Vagina (tissue), 2 donors: ENCODE data around the gene SPRYD3. TPM values are rescaled to one million over a fixed set of nuclear protein-coding genes. Genes with fewer than 3 reads are reported as not detected.
A peak's percentile ranks its signal among the peaks of the same experiment; 100 is the strongest.

Experiments used
- DNase-seq, 2 donors: peaks; one replicate each; pipeline ENCODE4 v3.0.0-alpha.2; 2017; ENCODE audit errors: extremely low spot score in 2 of 2
- H3K27ac ChIP-seq: fragments of 200-600 bp; sonication (generic); one replicate; pipeline ENCODE4 v1.5.1; 2019
- H3K27me3 ChIP-seq: fragments of 200-600 bp; sonication (generic); one replicate; pipeline ENCODE4 v1.5.1; 2019
- H3K36me3 ChIP-seq, 2 donors: fragments of 200-600 bp; sonication (generic); one replicate each; pipeline ENCODE4 v1.5.1; 2017 to 2019
- H3K4me1 ChIP-seq: fragments of 200-600 bp; sonication (generic); one replicate; pipeline ENCODE4 v1.5.1; 2019
- H3K4me3 ChIP-seq, 2 donors: fragments of 200-600 bp; sonication (generic); 1 replicate in 1 of 2; 2 replicates in 1 of 2; pipeline ENCODE4 v1.5.1; 2016 to 2019
- H3K9me3 ChIP-seq: fragments of 200-600 bp; sonication (generic); one replicate; pipeline ENCODE4 v1.5.1; 2019
- CTCF ChIP-seq, 3 experiments: fragments of 450-650 bp in 2 of 3; fragments of 200-600 bp in 1 of 3; sonication (generic) in 1 of 3; IDR thresholded peaks; one replicate each; pipeline ENCODE4 v1.5.1; 2017 to 2019; ENCODE audit warnings: antibody characterized with exemption in 3 of 3, mild to moderate bottlenecking in 2 of 3, moderate library complexity in 2 of 3
- POLR2A ChIP-seq, 2 donors: fragments of 450-650 bp; IDR thresholded peaks; one replicate each; pipeline ENCODE4 v1.6.1; 2017; ENCODE audit warnings: antibody characterized with exemption in 2 of 2, mild to moderate bottlenecking in 2 of 2, moderate library complexity in 2 of 2
- POLR2AphosphoS5 ChIP-seq, 2 donors: sonication (generic); formaldehyde crosslinking; IDR thresholded peaks; one replicate each; pipeline ENCODE4 v1.9.0; 2017; ENCODE audit warnings: antibody characterized with exemption in 2 of 2, mild to moderate bottlenecking in 2 of 2, low read depth in 1 of 2; ENCODE audit not compliant: insufficient read depth in 1 of 2
- intact Hi-C: fragments of 100-400 bp; cut with DNase I; formaldehyde crosslinking; loops from one replicate; pipeline ENCODE4 v1.15.1; 2023
- total RNA-seq: library from RNA; depleted of rRNA; stranded (reverse); fragments of >200 nt; gene quantifications from one replicate; pipeline ENCODE4 v1.2.3, GENCODE V29; 2016

Gene SPRYD3
- total RNA-seq, 1 donor from 2014 or later = 27.0 TPM

- H3K9me3 ChIP-seq = no peaks in the 10 kb centered on the region
- no peak overlapping the region for H3K27ac ChIP-seq
- H3K27me3 ChIP-seq = no peaks in the 10 kb centered on the region
- intact Hi-C loops = no loop called here
- peaks cover 28% of the 10 kb centered on the region for H3K4me1 ChIP-seq
- no peak overlapping the region for H3K4me3 ChIP-seq
- H3K36me3 ChIP-seq = peaks cover 0 to 14% of the 10 kb centered on the region in 2 donors
- DNase-seq = no peak
- TF ChIP-seq POLR2AphosphoS5 (IDR thresholded peaks at IDR 0.05; ENCODE audit: insufficient read depth in 1 of 2, low read depth in 1 of 2) (no peak), POLR2A (IDR thresholded peaks at IDR 0.05) (no peak), CTCF (IDR thresholded peaks at IDR 0.05) (no peak)
Measured at GRCh38 chr12:53103860-53104305, 24.7 kb upstream of the SPRYD3 start.

- Histone ChIP-seq H3K4me1 (peaks cover 35% of the 10 kb centered on the region), H3K9me3 (no peaks in the 10 kb centered on the region), H3K4me3 (no peak within 1 kb of the TSS), H3K36me3 (peaks cover 0 to 14% of the 10 kb centered on the region in 2 donors), H3K27ac (no peak within 1 kb of the TSS), H3K27me3 (no peaks in the 10 kb centered on the region)
- intact Hi-C loops = no loop called here
- no peak for DNase-seq
- no peak for TF ChIP-seq POLR2A (IDR thresholded peaks at IDR 0.05)
- no peak for TF ChIP-seq CTCF (IDR thresholded peaks at IDR 0.05)
- no peak for TF ChIP-seq POLR2AphosphoS5 (IDR thresholded peaks at IDR 0.05; ENCODE audit: insufficient read depth in 1 of 2, low read depth in 1 of 2)
Measured at GRCh38 chr12:53102883-53103807, 24.0 kb upstream of the SPRYD3 start, which contains the start of gene SOAT2. SOAT2 (plus strand) TSS chr12:53103486; CDS start chr12:53103578, 92 bp downstream.

GRCh38 chr12:53101931-53102781 lies 23.0 kb upstream of the SPRYD3 start:
- peaks cover 36% of the 10 kb centered on the region for H3K4me1 ChIP-seq
- intact Hi-C loops = no loop called here
- no peak overlapping the region for H3K27ac ChIP-seq
- TF ChIP-seq POLR2AphosphoS5 (IDR thresholded peaks at IDR 0.05; ENCODE audit: insufficient read depth in 1 of 2, low read depth in 1 of 2) (no peak), POLR2A (IDR thresholded peaks at IDR 0.05) (no peak), CTCF (IDR thresholded peaks at IDR 0.05) (no peak)
- H3K27me3 ChIP-seq = no peaks in the 10 kb centered on the region
- H3K36me3 ChIP-seq = peaks cover 0 to 14% of the 10 kb centered on the region in 2 donors
- no peaks in the 10 kb centered on the region for H3K9me3 ChIP-seq
- no peak for DNase-seq
- no peak overlapping the region for H3K4me3 ChIP-seq

- intact Hi-C loops = no loop called here
- Histone ChIP-seq H3K27ac (no peak overlapping the region), H3K27me3 (no peaks in the 10 kb centered on the region), H3K36me3 (peaks cover 0 to 14% of the 10 kb centered on the region in 2 donors), H3K9me3 (no peaks in the 10 kb centered on the region), H3K4me3 (no peak overlapping the region), H3K4me1 (peaks cover 40% of the 10 kb centered on the region)
- DNase-seq = no peak
- TF ChIP-seq POLR2A (IDR thresholded peaks at IDR 0.05) = no peak
Measured at GRCh38 chr12:53101266-53101665, 22.1 kb upstream of the SPRYD3 start.

GRCh38 chr12:53100466-53101151 lies 21.4 kb upstream of the SPRYD3 start:
- Histone ChIP-seq H3K4me3 (no peak overlapping the region), H3K4me1 (peaks cover 46% of the 10 kb centered on the region), H3K27ac (peak overlapping the region; percentile 64), H3K36me3 (peaks cover 0 to 14% of the 10 kb centered on the region in 2 donors), H3K9me3 (no peaks in the 10 kb centered on the region), H3K27me3 (no peaks in the 10 kb centered on the region)
- intact Hi-C loops = no loop called here
- TF ChIP-seq POLR2AphosphoS5 (IDR thresholded peaks at IDR 0.05; ENCODE audit: insufficient read depth in 1 of 2, low read depth in 1 of 2) = no peak
- no peak for DNase-seq
